ENCODE data around the gene ZIC2. TPM values are rescaled to one million over a fixed set of nuclear protein-coding genes. Genes with fewer than 3 reads are reported as not detected.

ZIC2 gene
- total RNA-seq, 1 donor from 2014 or later, result 52.4 TPM

DNA sequence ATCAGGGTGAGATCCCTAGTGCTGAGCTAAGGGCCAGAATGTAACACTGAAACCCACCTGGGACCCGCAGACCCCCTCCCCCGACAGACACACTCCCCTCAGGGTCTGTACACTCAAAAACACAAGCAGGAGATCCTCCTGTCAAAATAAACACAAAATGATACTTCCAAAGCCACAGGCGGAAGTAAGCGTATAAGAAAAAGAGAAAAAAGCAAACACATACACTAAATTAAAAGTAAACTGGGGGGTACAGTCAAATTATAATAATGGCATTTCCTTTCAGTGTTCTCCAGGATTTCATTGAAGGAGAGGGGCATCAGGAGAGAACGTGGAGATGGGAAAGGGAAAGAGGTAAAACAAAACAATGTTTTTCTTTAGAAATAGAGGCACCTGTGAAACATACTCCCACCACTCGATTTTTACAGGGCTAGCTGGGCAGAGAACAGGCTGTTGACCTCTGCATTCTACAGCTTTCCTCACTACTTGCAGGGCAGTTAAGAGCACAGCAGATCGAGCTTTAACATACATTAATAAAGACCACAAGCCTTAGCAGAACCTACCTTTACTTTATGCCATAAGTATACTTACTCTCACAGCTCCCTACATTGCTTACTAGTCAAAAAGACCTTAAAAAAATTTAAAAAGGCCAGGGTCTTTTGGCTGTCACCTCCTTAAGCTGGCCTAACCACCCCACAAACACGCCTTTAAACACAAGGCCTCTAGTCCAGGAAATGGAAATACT lies 15.3 kb upstream of the ZIC2 start:
- Mint-ChIP-seq H3K36me3 (peaks cover 47% of the 10 kb centered on the region), H3K27me3 (ENCODE audit: insufficient read depth, low read depth) (peaks cover 18% of the 10 kb centered on the region), H3K27ac (peak overlapping the region; percentile 100), H3K9me3 (peaks cover 15% of the 10 kb centered on the region), H3K4me3 (peak overlapping the region; percentile 99), H3K4me1 (peaks cover 50% of the 10 kb centered on the region)
- TF ChIP-seq EZH2phosphoT487 (IDR thresholded peaks at IDR 0.05) (no peak), EZH2 (IDR thresholded peaks at IDR 0.05) (no peak)
- TF ChIP-seq, protein P1, sequence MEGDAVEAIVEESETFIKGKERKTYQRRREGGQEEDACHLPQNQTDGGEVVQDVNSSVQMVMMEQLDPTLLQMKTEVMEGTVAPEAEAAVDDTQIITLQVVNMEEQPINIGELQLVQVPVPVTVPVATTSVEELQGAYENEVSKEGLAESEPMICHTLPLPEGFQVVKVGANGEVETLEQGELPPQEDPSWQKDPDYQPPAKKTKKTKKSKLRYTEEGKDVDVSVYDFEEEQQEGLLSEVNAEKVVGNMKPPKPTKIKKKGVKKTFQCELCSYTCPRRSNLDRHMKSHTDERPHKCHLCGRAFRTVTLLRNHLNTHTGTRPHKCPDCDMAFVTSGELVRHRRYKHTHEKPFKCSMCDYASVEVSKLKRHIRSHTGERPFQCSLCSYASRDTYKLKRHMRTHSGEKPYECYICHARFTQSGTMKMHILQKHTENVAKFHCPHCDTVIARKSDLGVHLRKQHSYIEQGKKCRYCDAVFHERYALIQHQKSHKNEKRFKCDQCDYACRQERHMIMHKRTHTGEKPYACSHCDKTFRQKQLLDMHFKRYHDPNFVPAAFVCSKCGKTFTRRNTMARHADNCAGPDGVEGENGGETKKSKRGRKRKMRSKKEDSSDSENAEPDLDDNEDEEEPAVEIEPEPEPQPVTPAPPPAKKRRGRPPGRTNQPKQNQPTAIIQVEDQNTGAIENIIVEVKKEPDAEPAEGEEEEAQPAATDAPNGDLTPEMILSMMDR (IDR thresholded peaks at IDR 0.05), result no peak
- peaks cover 86% of the 10 kb centered on the region for H3F3A ChIP-seq (ENCODE audit: low read depth)
- peaks cover 57% of the 10 kb centered on the region for H3K4me1 ChIP-seq
- H3K27ac ChIP-seq, result peak overlapping the region; percentile 43
- peaks cover 87% of the 10 kb centered on the region for H4K20me1 ChIP-seq (ENCODE audit: low read depth)
- no peak overlapping the region for H2AFZ ChIP-seq (replicated peaks)
- peaks cover 14% of the 10 kb centered on the region for H3K36me3 ChIP-seq
- H3K4me2 ChIP-seq, result peak overlapping the region; percentile 98
- H3K9ac ChIP-seq, result no peak overlapping the region
- H3K9me3 ChIP-seq (ENCODE audit: low read depth), result no peaks in the 10 kb centered on the region
- no peak for DNase-seq (ENCODE audit: low spot score)
- H3K27me3 ChIP-seq, result peaks cover 4% of the 10 kb centered on the region
- peak overlapping the region; percentile 96 for H3K4me3 ChIP-seq
- peaks cover 97% of the 10 kb centered on the region for H3K79me2 ChIP-seq (ENCODE audit: low read depth)

DNA sequence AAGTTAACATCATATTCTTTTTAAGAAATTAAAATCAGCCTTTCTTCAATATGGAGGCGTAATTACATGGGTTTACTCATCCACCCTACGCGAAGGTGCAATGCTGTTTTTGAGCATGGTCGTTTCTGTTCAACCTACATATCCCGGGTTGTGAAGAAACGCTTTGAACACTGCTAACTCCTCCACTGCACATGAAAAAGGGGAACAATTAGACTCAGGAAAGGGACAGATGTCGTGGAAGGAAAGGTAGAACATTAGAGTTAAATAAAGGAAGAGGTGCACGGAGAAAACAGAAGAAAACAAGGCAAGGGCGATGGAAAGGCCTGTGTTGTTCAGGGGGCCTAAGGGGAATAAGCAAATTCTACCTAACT lies 14.1 kb upstream of the ZIC2 start:
- peaks cover 14% of the 10 kb centered on the region for H3K36me3 ChIP-seq
- H3K4me2 ChIP-seq, result peak overlapping the region; percentile 98
- no peak overlapping the region for H2AFZ ChIP-seq (replicated peaks)
- DNase-seq (ENCODE audit: low spot score), result peak; percentile 18
- peaks cover 42% of the 10 kb centered on the region for H3K4me1 Mint-ChIP-seq
- no peak for TF ChIP-seq EZH2 (IDR thresholded peaks at IDR 0.05)
- H3K27ac Mint-ChIP-seq, result peak overlapping the region; percentile 100
- H3K4me3 Mint-ChIP-seq, result peak overlapping the region; percentile 99
- peaks cover 98% of the 10 kb centered on the region for H3K79me2 ChIP-seq (ENCODE audit: low read depth)
- peaks cover 47% of the 10 kb centered on the region for H3K36me3 Mint-ChIP-seq
- H3K9me3 Mint-ChIP-seq, result peaks cover 15% of the 10 kb centered on the region
- H3K27me3 Mint-ChIP-seq (ENCODE audit: insufficient read depth, low read depth), result peaks cover 27% of the 10 kb centered on the region
- peaks cover 86% of the 10 kb centered on the region for H3F3A ChIP-seq (ENCODE audit: low read depth)
- peaks cover 51% of the 10 kb centered on the region for H3K4me1 ChIP-seq
- peaks cover 88% of the 10 kb centered on the region for H4K20me1 ChIP-seq (ENCODE audit: low read depth)
- peak overlapping the region; percentile 96 for H3K4me3 ChIP-seq
- H3K9me3 ChIP-seq (ENCODE audit: low read depth), result no peaks in the 10 kb centered on the region
- H3K27ac ChIP-seq, result peak overlapping the region; percentile 90
- H3K27me3 ChIP-seq, result peaks cover 3% of the 10 kb centered on the region
- H3K9ac ChIP-seq, result peak overlapping the region; percentile 72

DNA sequence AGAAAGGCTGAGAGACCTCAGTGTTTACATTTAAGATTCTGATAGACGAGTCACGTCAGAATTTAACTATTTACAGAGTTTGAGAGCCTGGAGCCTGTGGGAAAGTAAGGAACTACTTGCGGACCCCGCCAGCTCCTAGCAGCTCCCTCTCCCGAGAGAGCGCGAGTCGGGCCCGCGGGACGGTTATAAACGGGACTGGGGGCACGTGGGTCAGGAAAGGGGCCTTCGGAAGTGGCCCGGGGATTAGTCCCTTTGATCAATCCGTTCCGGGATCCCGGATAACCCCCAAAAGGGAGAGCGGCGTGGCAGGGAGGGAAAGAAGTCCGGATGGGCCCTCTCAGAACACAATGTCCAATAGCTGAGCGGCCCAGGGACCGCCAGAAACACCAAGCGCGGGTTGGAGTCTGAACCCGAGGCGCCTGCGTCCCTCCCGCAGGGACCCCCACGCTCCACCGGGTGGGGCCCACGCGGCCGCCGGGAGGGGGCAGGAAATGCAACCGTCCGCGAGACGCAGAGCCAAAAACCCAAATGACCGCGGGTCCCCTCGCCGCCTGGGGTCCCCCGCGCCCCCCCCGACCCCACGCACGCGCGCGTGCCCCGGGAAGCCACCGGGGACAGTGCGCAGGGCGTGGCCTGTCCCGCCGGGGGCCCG lies 13.6 kb upstream of the ZIC2 start:
- DNase-seq (ENCODE audit: low spot score), result peak; percentile 57
- Mint-ChIP-seq H3K9me3 (peaks cover 15% of the 10 kb centered on the region), H3K27me3 (ENCODE audit: insufficient read depth, low read depth) (peaks cover 28% of the 10 kb centered on the region), H3K4me1 (peaks cover 41% of the 10 kb centered on the region), H3K27ac (peak overlapping the region; percentile 100), H3K36me3 (peaks cover 46% of the 10 kb centered on the region), H3K4me3 (peak overlapping the region; percentile 99)
- H3K9ac ChIP-seq, result peak overlapping the region; percentile 72
- H3K4me1 ChIP-seq, result peaks cover 51% of the 10 kb centered on the region
- peaks cover 8% of the 10 kb centered on the region for H3K27me3 ChIP-seq
- peaks cover 86% of the 10 kb centered on the region for H3F3A ChIP-seq (ENCODE audit: low read depth)
- H3K79me2 ChIP-seq (ENCODE audit: low read depth), result peaks cover 98% of the 10 kb centered on the region
- no peak overlapping the region for H2AFZ ChIP-seq (replicated peaks)
- TF ChIP-seq, protein P1 (IDR thresholded peaks at IDR 0.05), result no peak
- TF ChIP-seq EZH2 (IDR thresholded peaks at IDR 0.05), result no peak
- TF ChIP-seq EZH2phosphoT487 (IDR thresholded peaks at IDR 0.05), result no peak
- no peaks in the 10 kb centered on the region for H3K9me3 ChIP-seq (ENCODE audit: low read depth)
- peak overlapping the region; percentile 90 for H3K27ac ChIP-seq
- peak overlapping the region; percentile 98 for H3K4me2 ChIP-seq
- peak overlapping the region; percentile 96 for H3K4me3 ChIP-seq
- H4K20me1 ChIP-seq (ENCODE audit: low read depth), result peaks cover 88% of the 10 kb centered on the region
- peaks cover 14% of the 10 kb centered on the region for H3K36me3 ChIP-seq

Measured in neural progenitor cell (in vitro differentiated cells).